DMS 273 (cell line): ENCODE measurements around the gene NBAS.
"Not testable (repeated sequence)": the region's sequence is repeated elsewhere in the genome, so short reads cannot be mapped to it uniquely, and the experiment has no call there.

Experiments
- DNase-seq: peaks from one replicate; lab custom pipeline; 2025; ENCODE audit not compliant: unreplicated experiment; lab: John Stamatoyannopoulos, UW

Gene NBAS

GRCh38 chr2:15429032-15429431, 132.1 kb downstream of the NBAS start:
- no peak for DNase-seq

- no peak for DNase-seq
Observed at GRCh38 chr2:15427987-15428386, 133.1 kb downstream of the NBAS start.

DNA sequence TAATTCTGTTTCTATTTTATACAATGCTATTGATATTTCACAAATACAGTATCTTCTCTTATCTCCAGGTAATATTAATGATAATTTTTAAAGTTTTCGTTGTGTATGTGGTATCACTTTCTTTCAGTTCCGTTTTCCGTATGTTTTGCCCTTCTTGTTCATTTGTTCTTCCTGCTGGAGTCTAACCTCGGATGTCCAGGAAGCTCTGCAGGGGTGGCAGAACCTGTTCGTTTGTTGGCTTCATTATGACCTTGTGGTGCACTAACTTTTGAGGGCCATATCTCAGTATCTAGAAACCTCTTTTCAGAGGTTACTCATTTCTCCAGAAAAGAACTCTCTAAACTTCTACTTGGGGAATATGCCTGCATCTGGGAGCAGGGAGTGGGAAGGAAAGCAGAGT, 134.5 kb downstream of the NBAS start:
- DNase-seq: no peak

- DNase-seq: no peak
Observed at GRCh38 chr2:15425712-15426111, 135.4 kb downstream of the NBAS start.

- DNase-seq: no peak
Observed at GRCh38 chr2:15421753-15422152, 139.4 kb downstream of the NBAS start.

DNA sequence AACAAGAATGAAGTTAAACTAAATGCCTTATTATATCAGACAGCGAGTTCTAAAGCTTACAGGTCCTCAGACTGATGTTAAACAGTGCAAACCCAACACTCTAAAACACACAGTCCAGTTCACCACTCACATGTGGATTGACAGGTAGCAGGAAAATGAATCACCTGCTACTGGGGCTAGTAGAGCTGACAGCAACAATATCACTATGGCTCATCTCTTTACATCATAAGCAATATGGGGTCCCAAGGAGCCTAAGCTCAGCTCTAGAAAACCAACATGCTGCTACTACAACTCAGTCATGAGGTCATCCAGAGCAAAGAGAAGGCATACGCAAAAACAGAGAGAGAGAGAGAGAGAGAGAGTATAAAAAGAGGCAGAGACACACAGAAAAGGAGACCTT, 145.4 kb downstream of the NBAS start:
- DNase-seq: no peak

DNA sequence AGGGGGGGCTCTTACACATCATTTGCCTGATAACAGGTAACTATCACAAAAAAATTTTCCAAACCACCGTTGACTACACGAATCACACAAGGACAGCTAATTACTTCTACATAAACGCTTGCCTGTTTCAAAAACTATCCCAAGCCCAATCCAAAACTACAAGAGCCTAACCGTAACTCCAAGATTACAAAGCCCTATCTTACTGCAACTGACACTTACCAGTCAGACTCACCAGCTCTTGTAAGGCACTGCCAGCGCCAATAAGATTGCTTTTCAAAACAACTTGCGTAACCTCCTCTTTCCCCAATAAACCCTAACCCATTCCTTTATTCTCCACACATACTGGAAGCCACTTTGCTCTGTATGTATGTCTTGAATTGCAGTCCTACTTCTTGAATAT, 148.4 kb downstream of the NBAS start:
- no peak for DNase-seq

DNA sequence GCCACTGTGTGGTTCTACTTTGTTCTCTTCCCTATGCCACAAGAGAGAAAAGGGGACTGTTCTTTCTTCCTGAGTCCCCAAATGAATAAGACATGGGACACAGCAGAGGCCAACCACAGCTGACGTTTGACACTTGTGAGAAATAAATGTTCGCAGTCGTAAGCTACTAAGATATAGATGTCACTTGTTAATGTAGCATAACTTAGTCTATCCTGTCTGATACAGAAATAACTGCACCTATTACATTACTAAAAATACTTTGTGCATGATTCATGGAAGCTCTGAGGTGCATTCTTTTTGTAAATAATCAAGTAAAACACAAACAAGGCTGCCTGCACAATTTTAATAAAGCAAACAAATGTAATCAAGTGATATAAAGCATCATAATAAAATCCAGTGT, 148.8 kb downstream of the NBAS start:
- no peak for DNase-seq

- DNase-seq: no peak
Observed at GRCh38 chr2:15410884-15411283, 150.2 kb downstream of the NBAS start.

- DNase-seq: no peak
Observed at GRCh38 chr2:15408759-15409158, 152.4 kb downstream of the NBAS start.

- DNase-seq: no peak
Observed at GRCh38 chr2:15407666-15408065, 153.5 kb downstream of the NBAS start.

DNA sequence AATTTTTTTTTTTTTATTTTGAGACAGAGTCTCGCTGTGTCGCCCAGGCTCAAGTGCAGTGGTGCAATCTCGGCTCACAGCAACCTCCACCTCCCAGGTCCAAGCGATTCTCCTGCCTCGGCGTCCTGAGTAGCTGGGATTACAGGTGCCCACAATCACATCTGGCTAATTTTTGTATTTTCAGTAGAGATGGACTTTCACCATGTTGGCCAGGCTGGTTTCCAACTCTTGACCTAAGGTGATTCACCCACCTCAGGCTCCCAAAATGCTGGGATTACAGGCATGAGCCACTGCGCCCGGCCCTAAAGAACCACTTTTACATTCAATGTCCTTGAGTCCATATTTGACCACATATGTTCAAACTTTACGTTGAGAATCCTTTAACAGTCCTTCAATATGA, 156.6 kb downstream of the NBAS start:
- not testable (repeated sequence) for DNase-seq

DNA sequence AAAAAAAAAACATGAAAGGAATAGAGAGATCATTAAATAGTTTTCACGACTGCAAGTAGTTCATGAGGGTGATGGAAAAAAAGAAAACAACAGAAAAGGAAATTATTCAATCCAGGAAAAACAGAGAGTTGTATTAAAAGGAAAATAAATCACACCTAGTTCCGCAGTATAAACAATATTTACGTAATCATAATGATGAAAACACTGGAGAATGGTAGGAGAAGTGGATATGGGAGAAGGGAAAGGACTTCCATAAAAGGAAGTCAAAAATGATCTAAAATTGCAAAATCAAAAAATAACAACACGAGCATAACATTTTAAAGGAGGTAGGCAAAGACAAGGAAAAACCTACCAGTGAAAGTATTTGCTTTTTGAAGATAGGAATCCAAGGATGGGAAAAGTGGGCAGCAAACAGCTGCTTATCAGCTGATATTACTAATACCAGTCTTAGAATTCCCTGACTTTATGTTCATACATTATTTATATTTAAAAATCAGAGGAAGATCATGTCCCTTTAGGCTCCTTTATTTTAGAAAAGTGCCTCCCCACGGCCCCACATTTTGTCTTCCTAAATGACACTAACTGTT, 160.8 kb downstream of the NBAS start:
- DNase-seq: no peak

GRCh38 chr2:15399241-15399640, 161.9 kb downstream of the NBAS start:
- no peak for DNase-seq

DNA sequence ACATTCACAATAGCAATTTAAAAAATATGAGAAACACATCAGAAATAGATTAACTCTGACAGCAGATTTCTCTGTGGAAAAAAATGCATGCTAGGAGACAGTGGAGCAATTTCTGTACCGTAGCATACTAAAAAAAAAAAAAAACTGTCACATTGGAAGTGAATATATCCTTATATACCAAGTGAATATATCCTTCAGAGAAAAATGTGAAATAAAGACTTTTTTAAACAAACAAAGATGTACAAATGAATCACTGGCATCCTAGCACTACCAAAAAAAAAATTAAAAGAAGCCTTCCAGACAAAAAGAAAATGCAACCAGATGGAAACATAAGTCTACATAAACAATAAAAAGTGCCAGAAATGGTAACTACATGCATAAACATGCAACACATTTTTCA, 169.4 kb downstream of the NBAS start:
- no peak for DNase-seq

DNA sequence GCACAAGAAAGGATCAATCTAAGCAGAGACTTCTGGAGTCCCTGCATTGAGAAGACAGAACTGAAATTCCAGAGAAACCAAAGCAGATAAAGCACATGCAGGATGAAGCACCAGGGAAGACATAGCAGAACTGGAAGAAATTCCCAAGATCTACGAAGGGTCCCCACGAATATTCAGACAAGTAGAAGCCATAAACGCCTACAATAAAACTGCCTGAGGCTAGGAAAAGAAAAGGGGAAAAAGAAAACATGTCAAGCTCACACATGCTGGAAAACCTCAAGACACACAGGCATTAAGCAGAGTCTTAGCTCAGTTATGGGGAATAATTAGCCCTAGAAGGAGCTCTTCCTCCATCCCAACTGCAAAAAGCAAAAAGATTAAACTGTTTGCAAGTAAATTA, 171.2 kb downstream of the NBAS start:
- DNase-seq: no peak

GRCh38 chr2:15389326-15389700, 171.8 kb downstream of the NBAS start:
- no peak for DNase-seq

DNA sequence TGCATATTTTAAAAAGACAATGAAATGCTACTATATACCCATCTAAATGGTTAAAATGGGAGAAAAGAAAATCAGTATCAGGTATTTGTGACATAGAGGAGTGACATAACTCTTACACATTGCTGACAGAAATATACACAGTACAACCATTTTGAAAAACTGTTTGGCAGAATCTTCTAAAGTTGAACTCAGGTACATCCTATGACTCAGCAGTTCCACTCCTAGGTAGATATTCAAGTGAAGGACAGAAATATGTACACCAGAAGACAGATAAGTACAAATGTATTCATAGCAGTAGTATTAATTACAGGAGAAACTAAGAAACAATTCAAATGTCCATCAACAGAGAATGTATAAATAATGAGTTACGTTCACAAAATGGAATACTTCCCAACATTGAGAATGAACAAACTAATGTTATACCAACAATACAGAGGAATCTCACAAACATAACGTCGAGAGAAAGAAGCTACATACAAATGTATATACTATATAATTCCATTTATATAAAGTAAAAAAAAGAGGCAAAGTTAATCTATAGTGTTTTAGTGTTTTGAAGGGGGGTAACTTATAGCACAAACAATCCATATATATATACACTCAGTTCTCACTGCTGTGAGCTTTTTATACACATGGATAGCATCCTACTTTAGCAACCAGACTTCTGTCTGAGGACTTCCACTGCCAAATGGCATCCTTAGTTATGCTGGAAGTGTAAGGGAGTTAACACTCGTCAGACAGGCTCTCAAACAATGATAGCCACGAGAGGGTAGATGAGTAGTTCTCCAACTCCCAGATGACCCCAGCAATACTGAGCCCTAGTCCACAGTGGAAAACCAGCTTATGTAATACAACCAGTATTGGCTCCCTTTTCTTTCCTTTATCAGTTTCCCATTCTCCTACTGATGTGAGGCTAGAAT, 172.5 kb downstream of the NBAS start:
- no peak for DNase-seq

DNA sequence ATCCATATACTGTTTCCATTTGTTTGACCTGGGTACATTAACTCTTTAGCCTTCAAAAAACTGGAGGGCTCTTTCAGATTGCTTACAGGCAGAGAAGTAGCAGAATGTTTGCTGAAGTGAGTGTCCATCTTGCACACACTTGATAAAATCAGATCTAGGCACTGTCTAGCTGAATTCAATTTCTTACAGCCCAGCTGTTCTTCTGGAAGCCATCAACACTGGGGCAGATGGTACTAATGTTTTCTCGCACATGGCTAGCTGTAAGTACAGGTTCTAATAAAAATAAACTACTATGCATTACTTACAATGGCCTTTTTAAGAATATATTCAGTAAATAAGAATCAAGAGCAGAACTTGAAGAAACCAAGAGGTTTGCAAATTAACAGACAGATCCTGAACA, 175.9 kb downstream of the NBAS start:
- peak; percentile 88 for DNase-seq

GRCh38 chr2:15383695-15384350, 177.3 kb downstream of the NBAS start:
- DNase-seq: peak; percentile 42

GRCh38 chr2:15378148-15378908, 182.8 kb downstream of the NBAS start:
- no peak for DNase-seq
